DMS153 (cell line): ENCODE results near the gene WDR86.

Experiments used
- DNase-seq: peaks from one replicate; lab custom pipeline; 2025; lab: John Stamatoyannopoulos, UW

Gene WDR86

GRCh38 chr7:151379193-151379520, 30.7 kb downstream of the WDR86 start:
- no peak for DNase-seq

DNA sequence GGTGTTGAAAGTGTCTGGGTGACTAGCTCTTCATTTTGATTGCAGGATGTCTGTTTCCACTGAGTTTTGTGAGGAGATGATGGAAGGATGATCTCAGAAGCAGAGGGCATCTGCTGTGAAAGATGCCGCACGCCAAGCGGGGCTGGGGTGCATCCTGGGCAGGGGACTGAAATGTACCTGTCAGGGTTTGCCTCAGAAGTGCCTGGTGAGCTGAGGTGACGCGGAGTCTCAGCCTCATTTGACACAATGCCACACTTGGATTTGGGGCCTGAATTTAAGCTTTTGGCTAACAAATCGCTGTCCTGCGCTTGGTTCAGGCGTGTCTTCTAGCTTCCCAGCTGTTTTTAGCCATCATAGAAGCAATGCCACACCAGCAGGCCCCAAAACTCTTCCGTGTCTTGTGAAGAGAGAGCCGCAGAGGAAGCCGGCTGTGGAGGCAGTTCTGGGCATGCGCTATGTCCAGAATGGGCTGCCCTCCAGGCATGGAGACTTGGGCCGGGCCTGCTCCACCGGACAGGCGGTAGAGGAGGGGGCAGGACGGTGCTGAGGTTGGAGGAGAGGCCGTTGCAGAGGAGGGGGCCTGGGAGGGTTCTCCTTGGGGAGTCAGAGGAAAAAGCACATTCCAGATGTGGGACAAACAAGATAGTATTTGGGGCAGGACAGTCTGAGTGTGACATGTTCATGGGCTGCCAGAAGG, 31.2 kb downstream of the WDR86 start:
- no peak for DNase-seq

DNA sequence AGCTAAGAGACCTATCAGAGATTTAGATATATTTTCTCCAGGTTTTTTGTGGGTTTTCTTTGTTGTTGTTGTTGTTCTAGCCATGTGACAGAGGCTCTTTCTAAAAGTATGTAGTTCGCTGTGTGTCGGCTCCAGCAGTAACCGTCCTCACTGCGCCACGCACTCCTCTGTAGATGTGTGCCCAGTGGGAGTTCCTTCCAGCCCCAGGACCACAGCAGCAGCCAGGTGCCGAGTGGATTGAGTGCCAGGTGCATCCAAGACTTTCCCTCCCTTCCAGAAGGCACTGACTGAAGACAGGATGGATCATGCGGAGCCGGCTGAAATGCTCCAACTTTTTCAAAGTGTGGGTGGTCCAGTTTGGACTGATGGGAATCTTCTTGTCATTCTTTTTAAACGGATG, 31.8 kb downstream of the WDR86 start:
- no peak for DNase-seq

- no peak for DNase-seq
Observed at GRCh38 chr7:151377406-151377805, 32.4 kb downstream of the WDR86 start.

DNA sequence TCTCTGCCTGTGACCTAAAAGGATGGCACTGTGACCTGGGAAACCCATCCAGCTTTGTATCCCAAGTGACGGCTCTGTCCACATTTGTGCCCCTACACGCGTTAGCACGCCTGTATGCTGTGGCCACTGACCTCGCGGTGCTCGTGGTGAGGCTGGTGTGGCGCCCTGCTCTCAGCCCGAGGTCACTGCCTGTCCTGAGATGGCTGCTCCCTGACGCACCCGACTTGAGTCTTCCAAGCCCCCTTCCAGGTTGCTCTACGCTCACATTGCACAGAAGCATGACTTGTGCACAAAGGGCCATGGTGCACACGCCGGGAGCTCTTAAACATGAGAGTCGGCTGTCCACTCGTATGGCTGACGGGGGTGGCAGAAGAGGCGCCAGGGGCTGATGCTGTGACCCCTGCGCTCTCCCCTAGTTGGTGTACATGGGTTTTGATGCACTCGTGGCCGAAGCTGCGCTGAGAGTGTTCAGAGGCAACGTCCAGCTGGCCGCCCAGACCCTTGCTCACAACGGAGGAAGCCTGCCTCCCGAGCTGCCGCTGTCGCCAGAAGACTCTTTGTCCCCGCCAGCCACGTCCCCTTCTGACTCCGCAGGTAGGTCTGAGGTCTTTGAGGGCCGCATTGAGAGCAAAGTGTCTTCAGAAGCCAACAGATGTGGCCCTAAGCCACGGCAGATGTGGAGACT, 33.5 kb downstream of the WDR86 start:
- no peak for DNase-seq

DNA sequence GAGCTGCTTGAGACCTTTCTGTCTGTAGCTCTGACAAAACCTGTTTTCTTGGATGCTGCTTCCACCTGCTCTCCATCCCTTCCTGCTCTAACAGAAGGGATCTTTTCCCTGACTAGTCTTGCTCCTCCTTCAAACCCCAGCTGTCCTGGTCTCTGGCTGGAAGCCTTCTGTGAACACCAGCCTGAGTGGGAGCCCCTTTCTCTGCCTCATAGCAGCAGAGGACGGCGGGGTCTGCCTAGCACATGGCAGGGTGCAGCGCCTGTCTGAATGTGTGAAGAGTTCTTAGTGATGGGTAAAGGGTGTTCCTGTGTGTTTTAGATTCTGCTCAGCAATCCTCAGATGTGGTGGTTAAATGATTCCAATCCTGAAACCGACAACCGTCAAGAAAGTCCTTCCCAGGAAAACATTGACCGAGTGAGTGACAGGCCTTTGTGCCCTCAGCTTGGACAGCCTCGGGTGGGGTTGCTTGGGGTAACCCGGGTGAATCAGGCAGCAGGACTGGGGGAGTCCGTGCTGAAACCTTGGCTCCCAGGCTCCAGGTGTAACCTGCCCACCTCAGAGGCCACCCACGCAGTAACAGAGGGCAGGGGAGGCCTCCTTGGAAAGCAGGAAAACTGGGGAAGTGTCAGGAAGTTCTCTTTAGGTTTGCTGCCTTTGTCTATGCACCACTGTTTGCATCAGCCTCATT, 34.2 kb downstream of the WDR86 start:
- no peak for DNase-seq

- DNase-seq = no peak
Observed at GRCh38 chr7:151374726-151375125, 35.1 kb downstream of the WDR86 start.

DNA sequence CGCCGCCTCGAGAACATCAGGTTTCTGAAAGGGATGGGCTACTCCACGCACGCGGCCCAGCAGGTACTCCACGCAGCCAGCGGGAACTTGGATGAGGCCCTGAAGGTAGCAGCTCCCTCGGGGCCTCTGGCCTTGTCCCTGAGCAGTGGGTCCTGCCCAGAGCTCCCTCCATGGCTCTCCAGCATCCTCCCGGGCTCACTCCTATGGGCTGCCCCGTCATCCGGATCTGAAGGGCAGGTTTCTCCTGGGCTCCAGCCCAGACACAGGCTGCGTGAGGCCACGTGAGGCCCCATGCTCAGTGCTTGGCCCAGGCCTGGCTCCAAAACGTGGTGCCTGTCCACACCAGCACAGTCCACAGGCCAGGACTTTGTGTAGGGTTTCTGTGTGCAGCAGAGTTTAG, 35.7 kb downstream of the WDR86 start:
- no peak for DNase-seq

- DNase-seq = no peak
Observed at GRCh38 chr7:151373599-151373998, 36.2 kb downstream of the WDR86 start.

DNA sequence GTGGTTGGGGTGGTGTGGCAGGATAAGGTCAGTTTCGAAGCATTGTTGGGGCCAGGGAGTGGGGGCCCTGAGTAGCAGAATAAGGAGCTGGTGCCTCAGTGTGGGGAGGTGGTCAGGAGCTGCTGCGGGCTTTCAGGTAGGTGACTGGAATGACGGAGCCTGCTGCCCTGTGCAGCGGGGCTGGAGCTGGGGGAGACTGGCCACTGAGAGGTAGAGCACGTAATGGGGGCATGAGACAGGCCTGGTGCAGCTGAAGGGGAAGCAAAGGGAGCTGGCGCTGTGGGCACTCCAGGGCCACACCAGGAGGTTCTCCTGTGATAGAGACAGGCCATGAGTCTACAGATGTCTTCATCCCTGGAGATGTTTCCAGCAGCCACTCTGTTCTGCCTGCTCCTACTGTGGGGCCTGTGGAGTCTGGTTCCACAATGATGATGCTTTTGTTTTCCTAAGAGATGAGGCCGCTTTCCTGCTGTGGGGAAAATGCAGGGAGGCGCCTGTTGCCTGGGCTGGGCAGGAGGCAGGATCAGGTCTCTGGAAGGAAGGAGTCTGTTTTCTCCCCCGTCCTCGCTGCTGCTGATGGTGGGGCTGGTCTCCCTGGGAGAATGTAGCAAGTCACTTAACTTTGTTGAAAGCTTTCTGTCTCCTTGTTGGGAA, 37.1 kb downstream of the WDR86 start:
- DNase-seq = no peak

- no peak for DNase-seq
Observed at GRCh38 chr7:151371266-151371665, 38.6 kb downstream of the WDR86 start.

DNA sequence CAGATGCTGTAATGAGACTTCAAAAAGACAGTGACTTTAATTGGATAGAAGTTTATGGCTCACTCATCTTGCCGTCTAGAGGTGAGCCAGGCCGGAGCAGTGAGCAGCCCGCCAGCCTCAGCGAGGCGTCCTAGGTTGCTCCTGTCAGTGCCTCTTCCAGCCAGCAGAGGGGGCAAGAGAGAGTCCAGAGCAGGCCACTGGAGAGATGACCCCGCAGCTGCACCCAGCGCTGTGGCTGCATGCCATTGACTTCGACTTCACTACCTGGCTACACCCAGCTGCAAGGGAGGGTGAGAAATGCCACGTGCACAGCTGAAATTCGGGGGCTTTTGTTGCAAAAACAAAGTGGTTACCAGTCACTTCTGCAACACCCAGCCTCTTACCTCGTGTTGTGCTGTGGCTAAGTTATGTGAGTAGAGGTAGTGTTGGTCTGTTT, 41.7 kb downstream of the WDR86 start:
- peak; percentile 48 for DNase-seq

GRCh38 chr7:151367284-151367683, 42.6 kb downstream of the WDR86 start:
- no peak for DNase-seq

- no peak for DNase-seq
Observed at GRCh38 chr7:151366880-151367222, 43.0 kb downstream of the WDR86 start.

GRCh38 chr7:151366166-151366879, 43.5 kb downstream of the WDR86 start:
- DNase-seq = no peak

DNA sequence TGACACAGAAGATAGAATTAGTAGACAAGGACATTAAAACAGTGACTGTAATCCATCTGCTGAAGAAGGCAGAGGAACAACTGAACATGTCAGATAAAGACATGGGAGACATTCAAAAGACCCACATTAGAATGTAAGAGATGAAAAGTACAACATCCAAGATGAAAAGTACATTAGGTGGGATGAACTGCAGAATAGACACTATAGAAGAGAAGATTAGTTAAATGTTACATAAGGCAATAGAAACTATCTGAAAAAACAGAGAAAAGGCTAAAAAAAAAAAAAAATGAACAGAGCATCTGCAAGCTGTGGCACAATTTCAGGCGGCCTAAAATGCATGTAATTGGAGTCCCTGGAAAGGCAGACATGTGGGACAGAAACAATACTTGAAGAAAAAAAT, 46.7 kb downstream of the WDR86 start:
- no peak for DNase-seq

DNA sequence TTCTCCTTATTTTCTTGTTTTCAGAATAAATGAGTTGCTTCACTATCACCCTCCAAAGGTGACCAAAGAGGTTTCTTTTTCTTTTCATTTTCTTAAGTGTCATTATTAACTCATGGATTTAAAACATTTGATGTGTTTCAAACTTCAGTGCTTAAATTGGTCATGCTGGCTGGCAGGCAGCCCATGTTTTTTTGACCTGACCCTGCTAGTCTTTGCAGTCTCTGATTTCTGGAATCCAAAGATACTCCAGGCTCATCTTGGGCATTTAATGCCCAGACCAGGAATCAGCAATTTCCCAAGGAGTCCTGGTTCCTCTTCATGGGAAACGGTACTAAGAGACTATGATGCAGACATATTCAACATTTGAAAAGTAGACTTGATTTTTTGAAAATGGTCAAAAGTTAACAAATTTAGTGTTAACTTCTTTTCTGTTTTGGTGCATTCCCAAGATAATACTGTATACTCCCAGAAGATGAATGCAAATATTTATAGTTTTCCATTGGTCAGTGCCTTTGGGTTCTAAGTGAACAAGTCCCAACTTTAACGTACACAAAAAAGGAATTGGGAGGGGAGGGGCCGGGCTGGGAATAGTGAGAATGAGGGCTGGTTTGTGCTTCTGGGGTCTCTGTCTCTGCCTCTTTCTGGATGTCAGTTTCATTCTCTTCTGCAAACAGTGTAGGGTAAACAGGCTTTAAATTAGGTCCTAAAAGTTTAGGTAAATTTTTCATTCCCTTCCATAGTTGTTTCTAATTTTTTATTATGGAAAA, 48.5 kb downstream of the WDR86 start:
- DNase-seq = no peak

GRCh38 chr7:151352512-151352911, 57.3 kb downstream of the WDR86 start:
- DNase-seq = no peak

DNA sequence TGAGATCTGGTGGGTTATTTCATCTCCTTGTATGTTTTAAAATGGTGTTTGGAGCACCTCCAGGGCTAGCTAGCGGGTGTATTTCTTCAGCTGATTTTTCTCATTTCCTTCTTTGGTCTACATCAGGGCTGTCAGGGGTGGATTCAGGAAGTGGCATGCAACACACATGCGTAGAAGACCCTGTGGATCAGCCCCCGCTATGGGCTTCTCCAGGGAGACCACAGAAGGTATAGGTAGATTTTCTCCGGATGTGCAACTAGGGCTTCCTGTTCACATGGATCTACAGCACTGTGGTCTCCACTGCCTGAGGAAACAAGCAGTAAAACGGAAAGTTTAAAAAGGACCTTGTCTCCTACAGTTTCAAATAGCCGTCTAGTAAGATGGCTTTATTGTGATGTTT, 57.9 kb downstream of the WDR86 start:
- DNase-seq = no peak

DNA sequence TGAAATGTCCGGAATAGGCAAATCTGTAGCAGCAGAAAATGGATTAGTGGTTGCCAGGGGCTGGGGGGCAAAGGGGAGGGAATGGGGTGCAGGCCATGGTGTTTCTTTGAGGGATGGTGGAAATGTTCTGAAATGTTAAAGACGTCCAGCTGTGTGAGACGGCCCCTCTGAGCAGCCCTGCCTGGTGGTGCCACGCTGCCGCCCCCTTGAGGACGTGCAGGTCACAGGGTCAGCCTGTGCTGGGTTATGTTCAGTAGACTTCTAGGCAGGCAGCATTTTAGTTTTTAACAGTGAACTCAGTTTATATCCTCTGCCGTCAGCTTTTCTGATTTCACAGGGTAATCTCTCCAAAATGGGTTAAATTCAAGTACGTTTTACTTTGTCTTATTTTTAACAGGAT, 58.8 kb downstream of the WDR86 start:
- DNase-seq = no peak

GRCh38 chr7:151349507-151349853, 60.4 kb downstream of the WDR86 start:
- DNase-seq = no peak

DNA sequence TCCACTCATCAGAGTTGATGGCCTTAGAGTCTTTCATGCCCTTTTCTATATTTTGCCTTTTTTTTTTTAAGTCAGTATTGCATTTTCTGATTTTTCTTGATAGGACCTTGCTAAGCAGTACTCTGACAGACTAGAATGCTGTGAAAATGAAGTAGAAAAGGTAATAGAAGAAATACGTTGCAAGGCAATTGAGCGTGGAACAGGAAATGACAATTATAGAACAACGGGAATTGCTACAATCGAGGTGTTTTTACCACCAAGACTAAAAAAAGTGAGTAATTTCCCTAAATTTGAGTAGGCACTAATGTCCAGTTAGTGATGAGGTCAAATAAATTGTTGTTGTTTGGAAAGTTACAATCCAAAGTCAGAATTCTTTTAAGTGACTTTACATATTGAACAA, 60.9 kb downstream of the WDR86 start:
- DNase-seq = no peak
